ENCODE measurements around the gene SAP30.
A peak's percentile ranks its signal among the peaks of the same experiment; 100 is the strongest.

SAP30 gene, protein sequence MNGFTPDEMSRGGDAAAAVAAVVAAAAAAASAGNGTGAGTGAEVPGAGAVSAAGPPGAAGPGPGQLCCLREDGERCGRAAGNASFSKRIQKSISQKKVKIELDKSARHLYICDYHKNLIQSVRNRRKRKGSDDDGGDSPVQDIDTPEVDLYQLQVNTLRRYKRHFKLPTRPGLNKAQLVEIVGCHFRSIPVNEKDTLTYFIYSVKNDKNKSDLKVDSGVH

DNA sequence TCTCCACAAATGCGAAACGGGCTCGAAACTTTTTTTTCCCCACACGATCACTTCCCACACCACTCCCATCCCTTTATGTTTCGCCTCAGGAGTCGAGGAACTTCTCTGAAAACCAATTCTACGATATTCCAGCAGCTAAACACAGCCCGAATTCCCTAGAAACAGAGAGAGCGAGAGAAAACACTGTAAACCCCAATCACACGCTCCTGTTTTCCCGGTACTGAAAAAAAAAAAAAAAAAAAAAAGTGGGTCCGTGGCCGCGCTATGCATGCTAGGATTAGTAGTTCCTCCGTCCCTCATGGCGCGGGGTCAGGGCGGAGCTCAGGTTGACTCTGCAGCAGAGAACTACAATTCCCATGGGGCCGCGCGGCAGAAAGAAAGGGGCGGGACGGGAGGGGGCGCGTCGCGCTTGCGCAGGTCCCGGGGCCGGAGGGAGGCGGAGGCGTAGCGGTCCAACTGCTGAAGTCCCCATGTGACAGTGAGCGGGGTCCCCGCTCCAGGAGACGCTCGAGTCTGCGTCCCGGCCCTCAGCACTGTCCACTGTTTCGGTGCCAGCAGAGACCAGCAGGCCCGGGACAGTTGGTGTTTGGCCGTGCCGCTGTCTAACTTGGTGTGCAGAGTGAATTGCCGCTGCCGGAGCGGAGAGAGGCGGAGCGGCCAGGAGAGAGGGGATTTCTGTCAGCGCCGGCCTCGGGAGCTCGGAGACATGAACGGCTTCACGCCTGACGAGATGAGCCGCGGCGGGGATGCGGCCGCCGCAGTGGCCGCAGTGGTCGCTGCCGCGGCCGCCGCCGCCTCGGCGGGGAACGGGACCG lies at the start of gene SAP30:
Gene SAP30 (plus strand): TSS at position 478 of the 815 bp plus-strand sequence. CDS start 229 bp downstream, at position 707.
- peak; percentile 99 for DNase-seq

DNA sequence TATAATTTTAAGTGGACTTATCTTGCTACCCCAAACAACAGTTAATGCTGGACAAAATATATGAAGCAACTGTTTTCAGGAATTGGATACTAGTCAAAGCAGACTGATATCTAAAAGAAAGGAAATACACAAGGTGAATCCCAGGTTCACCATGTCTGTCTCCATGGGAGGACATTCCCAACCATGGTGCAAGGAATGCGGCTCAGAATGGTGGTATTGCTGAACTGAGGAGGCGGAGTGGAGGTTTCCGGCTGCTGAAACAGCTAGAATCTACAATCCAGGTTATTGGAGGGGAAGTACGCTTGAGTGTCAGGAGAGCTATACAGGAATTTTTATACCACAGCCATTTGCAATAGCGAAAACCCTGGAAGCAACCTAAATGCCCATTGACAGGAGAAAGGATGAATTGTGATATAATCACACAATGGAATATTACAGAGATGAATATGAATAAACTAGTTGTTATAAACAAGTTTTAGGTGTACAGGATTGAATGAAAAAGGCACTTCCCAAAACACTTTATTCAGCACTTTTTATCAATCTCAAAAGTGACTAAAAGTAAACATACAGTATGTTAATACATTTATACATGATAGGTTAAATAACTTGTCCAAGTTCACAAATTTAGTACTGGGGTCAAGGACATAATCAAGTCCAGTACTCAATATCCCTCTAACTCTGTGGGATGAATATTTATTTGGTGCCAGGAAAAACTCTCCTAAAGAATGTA lies 45.6 kb upstream of the SAP30 start:
- DNase-seq, result no peak

DNA sequence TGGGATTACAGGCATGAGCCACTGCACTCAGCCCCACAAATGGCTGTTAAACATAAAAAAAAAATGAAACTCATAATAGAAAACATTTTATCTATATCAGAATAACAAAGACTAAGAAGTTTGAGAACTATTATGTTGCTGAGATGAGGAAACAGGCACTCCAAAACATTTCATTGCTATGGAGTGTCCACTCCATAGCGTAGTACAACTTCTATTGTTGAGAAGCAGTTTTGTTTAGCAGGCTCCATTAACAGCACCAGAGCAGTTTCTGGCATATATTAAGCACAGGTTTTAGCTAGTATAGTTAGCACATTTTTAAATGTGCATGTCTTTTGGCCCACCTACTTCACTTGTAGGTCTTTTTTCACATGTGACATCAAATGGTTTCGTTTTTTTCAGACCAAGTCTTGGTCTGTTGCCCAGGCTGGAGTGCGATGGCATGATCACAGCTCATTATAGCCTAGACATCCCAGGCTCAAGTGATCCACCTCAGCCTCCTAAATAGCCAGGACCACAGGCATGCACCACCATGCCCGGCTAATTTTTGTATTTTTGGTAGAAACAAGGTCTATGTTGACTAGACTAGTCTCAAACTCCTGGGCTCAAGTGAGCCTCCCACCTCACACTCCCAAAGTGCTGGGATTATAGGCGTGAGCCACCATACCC lies 42.4 kb upstream of the SAP30 start:
- peak in 1 of 3 donors; percentile 1 for DNase-seq

DNA sequence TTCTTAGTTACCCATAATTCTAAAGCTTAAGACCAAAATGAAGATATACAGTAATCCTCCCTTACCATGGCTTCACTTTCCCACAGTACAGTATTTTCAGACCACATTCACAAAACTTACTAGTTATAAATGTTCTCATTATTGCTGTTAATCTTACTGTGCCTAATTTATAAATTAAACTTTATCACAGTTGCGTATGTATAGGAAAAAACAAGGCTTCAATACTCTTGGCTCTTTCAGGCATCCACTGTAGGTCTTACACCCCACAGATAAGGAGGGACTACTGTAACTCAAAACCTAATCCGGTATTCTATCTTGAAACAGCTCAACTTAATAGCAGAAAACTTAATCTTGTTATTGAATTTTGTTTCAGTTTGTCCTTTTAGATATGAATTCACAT lies 40.2 kb upstream of the SAP30 start:
- no peak for DNase-seq

DNA sequence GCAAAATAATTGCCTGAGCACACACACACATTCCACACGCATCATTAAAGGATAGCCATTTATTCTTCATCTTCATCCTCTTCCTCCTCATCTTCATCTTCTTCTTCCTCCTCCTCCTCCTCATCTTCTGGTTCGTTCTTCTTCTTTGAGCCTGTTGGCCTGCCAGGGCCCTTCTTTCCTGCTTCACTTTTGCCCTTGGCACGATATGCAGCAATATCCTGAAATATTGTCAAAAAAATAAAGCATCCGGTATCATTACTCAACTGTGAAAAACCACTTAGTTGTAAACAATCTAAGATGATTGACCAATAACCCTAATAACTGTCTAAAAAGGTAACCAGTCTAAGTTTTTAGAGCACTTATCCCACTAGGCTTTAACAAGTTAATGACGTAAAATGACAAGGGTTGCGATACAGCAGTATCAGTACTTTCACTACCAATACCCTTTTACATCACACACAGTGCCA lies 38.7 kb upstream of the SAP30 start:
- DNase-seq, result peak in 2 of 3 donors; percentile 17 to 23

DNA sequence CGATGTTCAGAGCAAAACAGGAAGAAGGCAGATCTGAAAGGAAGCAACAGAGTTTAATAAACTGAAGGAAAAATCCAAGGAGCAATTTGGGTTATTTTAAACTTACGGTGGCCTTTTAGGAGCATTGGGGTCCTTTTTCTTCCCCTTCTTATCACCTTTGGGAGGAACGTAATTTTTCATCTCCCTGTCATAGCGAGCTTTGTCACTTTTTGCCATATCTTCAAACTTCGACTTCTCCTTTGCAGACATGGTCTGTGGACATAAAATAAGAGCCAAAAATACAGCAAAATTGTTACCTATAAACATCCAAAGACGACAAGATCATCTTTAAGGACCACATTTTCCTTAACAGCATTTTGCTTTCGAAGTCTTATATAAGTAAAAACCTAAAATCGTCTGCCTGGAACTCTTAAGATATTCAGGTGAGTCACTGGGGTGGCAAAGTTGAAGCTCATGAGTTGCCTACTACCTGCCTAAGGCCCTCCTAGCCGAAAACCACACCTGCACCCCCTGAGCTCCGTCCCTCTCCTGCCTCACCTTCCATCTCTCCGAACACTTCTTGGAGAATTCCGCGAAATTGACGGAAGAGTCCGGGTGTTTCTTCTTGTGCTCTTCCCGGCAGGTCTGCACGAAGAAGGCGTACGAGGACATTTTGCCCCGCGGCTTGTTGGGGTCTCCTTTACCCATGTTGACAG lies 37.6 kb upstream of the SAP30 start:
- peak in 1 of 3 donors; percentile 13 for DNase-seq

DNA sequence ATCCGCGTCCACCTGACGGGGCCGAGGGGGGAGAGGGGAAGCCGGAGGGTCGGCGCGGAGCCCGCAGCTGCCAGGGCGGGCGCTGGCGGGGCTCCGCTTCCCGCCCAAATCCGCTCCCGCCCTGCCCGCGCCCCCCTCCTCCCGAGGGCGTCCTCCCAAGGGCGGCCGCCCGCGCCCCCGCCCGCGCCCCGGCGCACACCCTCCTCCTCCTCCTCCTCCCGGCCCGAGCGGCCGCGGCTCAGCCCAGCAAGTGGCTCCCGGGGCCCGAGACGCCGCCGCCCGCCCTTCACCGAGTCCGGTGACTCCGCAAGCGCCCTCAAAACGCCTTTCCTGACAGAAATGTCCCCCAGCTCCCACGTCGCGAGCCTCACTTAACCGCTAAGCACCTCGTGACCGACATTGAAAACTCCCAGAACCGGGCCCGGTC lies 37.1 kb upstream of the SAP30 start:
- peak; percentile 72 to 81 (median 79) for DNase-seq

DNA sequence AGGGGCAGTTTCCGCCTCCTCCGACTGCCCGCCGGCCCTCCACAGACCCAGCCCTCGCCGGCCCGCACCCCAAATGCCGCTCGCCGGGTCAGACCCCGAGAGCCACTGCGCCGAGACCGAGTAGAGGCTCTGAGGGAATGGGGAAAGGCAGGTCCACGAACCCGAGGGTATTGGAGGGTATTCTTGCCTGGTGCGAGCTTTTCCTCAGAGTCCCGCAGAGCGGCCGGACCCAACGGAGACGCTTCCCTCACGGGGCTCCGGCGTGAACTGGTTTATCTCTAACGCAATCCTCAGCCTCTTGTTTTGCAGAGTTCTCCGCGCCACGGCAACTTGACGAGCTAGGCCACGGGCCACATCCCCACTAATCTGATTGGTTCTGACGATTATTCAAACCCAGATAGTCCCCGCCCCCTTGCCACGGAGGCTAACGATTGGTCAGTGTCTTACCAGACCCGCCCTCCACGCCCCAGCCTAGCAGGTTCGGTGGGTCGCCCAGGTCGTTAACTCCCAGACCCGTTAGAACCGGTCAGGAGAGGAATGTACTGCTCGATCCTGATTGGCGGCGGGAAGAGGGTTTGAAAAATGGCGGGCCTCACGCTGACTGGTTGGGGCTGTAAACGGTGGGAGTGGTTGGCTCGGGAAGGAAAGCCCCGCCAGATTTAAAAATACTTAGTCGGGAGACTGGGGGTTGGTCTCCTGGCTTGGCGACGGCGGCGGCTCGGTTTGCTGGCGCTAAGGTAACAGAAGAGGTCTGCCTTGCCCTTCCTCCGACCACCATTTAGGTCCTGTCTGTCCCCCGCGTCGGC lies 36.5 kb upstream of the SAP30 start, which contains the start of gene HMGB2:
Gene HMGB2 (minus strand): TSS at position 274 of the 806 bp plus-strand sequence. CDS start 709 bp downstream, outside the sequence.
- DNase-seq, result peak; percentile 99 to 100 (median 99)

DNA sequence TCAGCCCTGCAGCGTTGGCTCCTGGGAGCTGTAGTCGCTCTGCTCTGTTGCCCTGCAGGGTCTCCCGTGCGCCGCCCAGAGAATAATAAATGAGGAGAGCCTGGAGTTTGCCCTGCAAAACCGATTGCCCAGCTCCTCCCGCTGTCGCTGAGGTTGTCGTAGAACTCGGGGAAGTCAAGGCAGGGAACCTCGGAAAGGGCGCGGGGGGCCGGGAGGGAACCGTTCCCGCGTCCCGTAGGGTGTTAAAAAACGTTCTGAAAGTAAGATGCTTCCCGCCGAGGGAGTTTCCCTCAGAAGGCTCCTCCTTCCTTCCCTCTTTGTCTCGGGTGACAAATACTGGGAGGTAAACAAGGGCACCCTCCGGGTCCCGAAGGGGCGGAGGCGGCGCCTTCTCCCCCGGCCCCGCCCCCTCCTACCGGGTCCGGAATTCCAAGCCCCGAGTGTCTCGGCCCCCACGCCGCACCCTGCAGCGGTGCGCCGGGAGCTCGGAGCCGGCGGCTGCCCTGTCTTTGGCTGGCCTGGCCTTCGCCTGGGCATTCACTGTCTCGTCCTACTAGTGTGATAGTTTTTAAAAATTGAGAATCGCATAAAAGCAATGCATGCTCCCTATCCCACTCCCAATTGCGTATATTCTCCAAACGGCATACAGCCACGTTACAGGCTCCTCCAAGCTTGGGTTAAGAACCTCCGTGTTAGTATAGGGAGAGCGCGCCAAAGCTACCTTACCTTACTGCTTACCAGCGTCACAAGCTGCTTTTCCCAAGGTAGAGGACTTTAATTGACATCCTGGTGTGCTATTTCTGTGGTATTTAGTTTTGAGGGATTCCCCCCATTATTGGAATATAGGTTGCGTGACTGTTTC lies 35.6 kb upstream of the SAP30 start:
- DNase-seq, result peak; percentile 76 to 89 (median 81)

DNA sequence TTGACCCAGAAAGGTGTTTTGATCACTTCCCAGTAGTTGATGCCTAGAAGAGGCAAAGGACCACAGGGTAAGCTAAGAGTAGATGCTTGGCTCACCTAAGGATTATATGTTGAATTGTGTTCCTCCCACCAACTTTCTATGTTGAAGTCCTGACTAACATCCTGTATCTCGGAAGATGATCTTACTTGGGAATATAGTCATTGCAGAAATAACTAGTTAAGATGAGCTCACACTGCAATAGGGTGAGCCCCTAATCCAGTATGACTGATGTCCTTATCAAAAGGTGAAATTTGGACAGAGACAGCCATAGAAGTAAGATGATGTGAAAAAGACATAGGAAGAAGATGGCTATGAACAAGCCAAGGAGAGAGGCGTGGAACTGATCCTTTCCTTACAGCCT lies 33.3 kb upstream of the SAP30 start:
- no peak for DNase-seq

DNA sequence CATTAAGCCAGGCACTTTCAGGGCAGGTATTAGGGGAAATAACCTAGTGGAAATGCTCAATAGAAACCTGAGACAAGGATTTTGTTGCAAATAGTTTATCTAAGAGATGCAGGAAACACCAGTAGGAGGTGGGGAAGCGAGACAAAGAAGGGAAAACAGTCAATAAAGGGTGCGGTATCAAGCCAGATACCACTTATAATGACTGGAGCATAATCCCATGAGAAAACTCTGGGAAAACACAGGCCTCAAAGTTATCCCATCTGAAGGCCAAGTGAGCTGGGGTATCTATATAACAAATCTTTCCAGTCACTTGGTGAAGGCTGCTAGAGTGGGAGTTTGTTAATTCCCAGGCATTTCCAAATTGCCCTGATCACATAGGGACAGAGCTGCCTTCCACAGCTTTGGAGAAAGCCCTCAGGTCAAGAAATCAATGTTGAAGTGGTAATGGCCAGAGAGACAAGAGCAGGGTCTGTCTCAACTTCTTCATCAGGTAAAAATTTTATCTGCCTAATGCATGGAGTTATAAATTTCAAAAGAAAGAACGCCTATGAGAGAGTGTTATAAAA lies 26.8 kb upstream of the SAP30 start:
- no peak for DNase-seq

DNA sequence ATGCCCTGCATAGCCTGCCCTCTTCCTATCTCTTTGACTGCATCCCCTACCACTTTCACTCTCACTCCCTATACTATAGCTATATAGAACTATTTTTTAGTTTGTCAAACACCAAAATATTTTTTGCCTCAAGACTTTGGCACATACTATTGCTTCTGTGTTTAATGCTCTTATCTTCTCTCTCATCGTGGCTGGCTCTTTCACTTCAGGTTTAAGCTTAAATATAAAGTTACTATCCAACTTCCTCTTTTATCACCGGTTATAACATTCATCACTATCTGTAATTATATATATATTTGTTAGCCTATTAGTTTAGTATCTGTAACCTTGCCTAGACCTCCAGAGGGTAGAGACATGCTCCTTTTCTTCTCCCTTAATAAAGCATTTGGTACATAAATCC lies 25.1 kb upstream of the SAP30 start:
- peak in 1 of 3 donors; percentile 5 for DNase-seq

DNA sequence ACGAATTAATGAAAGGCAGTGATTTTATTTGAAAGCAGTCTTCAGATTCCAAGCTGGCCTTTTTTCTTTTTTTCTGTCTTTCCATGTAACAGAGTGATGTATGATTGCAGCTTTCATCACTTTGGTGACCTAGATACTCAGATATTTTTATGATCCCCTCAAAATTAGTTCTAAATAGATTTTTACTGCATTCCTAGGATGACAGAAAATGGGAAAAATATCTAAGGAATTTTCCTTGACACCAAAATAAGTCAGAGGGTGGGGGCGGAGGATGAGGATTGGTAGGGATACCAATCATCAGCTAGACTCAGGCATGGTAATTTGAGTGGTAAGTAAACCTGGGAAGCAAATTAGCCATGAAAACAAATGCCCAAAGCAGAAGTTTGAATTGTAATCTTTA lies 24.7 kb upstream of the SAP30 start:
- DNase-seq, result no peak

DNA sequence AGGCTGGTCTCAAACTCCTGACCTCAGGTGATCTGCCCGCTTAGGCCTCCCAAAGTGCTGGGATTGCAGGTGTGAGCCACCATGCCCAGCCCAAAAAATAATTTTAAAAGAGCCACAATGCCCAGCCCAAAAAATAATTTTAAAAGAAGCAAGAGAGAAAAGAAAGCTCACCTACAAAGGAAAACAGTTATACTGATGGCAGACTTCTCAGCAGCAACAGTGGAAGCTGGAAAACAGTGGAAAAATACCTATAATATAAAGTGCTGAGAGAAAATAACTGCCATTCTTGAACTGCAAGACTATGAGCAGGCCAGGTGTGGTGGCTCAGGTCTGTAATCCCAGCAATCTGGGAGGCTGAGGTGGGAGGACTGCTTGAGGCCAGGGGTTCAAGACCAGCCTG lies 23.3 kb upstream of the SAP30 start:
- DNase-seq, result no peak

DNA sequence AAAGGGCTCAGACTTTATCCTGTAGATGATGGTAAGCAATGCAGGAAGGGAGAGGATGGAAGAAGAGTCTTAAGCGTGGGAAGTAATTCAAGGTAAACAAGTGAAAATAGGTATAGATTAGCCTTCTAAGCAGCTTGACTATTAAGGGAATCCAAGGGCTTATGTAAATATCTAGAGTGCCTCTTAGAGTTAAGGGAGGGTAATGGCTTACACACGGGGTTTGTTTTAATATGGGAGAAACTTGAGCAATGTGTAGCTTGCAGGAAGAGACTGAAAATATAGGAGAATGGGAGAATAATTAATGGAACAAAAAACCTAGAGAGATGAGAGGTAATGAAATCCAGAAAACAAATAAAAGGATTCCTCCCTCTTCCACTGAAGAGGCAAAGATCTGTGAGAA lies 12.8 kb upstream of the SAP30 start:
- DNase-seq, result no peak

DNA sequence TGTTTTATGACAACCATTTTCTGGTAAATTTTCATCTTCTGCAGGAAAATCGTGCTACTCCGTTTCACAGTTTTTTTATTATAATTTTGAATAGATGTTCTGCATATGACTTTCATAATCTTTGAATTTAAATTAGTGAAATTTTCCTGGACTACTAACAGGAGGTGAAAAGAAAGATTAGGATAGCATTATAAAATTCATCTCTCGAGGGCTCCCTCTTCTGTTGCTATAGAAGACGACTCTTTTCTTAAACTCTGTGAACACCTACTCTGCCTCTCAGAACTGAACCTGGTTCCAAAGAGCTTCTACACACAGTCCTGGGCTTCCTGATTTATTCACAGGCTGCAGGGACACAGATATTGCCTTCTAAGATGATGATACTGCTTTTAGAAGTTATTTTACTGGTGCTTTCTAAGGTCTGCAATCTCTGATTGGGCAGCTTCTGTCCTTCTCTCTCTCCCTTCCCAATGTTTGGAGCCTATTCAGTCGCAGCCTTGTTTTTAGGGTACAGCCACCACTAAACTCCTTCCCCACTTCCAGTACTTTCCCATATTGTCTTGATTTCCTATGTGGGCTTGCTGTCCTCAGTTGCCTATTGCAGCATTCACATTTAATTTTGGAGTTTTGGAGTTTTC lies 10.1 kb upstream of the SAP30 start:
- DNase-seq, result peak in 2 of 3 donors; percentile 6 to 27

DNA sequence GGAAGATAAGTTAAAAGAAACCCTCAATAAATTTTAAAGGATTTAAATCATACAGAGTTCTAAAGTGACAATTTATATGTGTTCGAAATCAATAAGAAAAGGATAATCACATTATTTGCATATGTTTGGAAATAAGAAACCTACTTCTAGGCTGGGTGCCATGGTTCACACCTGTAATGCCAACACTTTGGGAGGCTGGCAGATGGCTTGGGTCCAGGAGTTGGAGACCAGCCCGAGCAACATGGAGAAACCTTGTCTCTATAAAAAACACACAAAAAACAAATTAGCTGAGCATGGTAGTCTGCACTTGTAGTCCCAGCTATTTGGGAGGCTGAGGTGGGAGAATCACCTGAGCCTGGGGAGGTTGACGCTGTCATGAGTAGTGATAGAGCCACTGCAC lies 8.1 kb upstream of the SAP30 start:
- no peak for DNase-seq

DNA sequence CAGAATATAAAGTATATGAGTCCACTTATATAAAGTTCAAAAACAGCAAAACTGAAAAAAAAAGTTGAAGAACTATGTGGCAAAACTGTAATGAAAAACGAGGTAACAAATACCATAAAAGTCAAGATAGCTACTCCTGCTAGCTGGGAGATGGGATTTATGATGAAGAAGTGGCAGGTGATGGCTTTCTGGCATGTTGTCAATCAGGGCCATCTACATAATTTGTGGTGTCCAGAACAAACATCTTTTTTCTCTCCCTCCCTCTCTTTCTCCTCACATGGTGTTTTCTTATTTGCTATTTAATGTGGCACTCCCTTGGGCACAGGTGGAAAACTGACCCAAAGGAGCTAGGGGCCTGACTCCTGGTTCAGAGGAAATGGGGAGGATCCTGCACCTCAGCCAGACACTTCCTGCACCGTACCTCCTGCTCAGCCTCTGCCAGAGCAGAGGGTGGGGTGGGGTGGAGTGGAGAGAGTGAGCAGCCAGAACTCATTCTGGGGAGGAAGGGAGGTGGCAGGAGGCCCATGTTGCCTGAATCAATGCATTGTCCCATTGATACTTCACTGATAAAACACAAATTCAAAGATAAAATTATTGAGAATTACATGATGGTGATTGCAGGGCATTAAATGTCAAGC lies 5.3 kb upstream of the SAP30 start:
- no peak for DNase-seq

DNA sequence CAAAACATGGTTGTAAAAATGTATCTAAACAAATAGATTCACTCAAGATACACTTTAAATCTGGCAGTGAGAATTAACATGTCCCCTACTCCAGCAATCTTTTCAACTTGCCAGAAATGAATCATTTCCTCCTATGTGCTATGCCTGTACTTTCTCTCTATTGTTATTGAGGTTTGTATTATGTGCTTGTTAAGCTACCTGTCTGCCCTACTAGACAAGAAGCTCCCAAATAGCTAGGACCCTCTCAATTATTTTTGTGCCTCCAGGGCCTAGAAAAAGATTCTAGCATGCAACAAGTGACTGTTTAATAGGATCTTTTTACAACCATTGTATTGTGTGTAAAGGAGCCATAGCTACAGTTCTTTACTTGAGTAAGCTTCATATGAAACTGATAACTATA lies 3.5 kb upstream of the SAP30 start:
- no peak for DNase-seq
